ENCODE data around the gene KDELR1.

KDELR1 gene

DNA sequence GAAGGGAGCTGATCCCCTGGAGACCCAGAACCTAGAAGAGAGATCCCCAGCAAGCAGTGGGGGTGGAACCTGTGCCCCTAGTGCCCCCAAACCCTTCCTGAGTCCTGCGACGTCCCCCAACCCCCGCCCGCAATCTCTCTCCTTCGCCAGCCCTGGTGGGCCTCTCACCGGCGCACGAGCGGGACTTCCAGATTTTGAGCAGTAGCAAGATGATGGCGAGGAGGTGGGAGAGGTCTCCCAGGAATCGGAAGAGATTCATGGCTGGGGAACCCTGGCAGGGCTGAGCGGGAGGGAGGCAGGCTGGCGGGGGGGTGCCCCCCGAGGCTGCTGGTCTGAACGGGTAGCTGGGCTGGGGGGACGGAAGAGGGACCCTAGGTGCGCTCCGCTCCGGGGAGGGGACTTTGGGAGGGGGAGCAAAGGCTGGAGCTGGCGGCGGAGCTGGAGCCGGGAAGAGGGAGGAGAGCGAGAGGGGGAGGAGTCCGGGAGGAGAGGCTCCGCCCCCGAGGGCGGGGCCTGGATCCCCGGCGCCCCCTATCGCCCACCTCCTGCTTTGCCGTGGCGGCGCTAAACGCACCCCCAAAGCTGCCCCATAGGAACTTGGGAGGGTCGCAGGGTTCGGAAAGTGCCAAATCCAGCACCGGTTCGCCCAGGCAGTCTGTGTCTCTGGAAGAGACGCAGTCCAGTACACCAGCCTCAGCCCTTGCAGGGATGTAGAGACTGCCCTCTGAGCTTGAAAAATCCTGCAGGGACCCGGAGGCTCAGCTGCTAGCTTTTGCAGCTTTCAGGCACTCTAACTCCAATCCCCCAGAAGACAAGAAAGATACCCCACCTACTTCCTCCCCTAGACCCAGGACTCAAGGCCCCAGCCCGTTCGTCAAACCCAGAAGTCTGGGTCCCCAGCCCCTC, at the start of gene KDELR1:
Gene KDELR1, minus strand, starts transcription at position 452 of the 906 bp plus-strand sequence. Its CDS starts 193 bp downstream, at position 259.
- peak in 54 of 56 donors; percentile 20 to 87 (median 64) for DNase-seq

DNA sequence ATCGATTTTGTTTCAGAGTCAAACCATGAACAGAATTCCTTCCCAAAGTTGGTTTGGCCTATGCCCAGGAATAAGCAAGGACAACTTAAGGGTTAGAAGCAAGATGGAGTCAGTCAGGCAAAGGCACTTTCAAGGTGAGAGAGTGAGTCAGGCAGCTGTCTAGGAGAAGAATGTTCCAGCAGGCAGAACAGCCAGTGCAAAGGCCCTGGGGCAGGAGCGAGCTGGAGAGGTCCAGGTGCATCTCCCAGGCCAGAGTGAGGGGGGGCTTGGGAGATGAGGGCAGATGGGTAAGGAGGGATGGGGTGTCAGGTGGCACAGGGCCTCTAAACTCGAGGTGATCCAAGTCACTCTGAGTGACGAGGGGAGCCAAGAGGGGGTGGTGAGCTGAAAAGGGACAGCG, 45.2 kb upstream of the KDELR1 start:
- no peak for DNase-seq

GRCh38 chr19:48433337-48433736, 42.0 kb upstream of the KDELR1 start:
- no peak for DNase-seq

- no peak for DNase-seq
Observed at GRCh38 chr19:48428670-48429069, 37.3 kb upstream of the KDELR1 start.

GRCh38 chr19:48424694-48425219, 33.4 kb upstream of the KDELR1 start:
- peak in 3 of 56 donors; percentile 11 to 28 (median 14) for DNase-seq

DNA sequence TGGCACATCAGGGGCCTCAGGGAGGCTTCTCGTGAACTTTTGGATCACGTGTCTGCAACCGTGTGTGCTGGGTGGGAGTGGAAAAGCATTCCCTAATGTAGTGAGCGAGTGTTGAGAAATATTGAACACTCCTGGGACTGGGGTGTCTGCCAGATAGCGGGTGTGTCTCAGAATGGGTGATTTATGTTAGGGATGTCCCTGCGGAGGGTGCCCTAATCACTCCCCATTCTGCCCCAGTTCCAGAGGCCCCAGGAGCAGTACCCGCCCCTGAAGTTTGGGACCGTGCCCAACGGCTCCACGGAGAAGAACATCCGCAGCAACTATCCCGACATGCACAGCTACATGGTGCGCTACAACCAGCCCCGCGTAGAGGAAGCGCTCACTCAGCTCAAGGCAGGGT, 30.2 kb upstream of the KDELR1 start:
- DNase-seq, result no peak

GRCh38 chr19:48419158-48419920, 28.0 kb upstream of the KDELR1 start:
- DNase-seq, result peak in 22 of 56 donors; percentile 7 to 58 (median 24)

DNA sequence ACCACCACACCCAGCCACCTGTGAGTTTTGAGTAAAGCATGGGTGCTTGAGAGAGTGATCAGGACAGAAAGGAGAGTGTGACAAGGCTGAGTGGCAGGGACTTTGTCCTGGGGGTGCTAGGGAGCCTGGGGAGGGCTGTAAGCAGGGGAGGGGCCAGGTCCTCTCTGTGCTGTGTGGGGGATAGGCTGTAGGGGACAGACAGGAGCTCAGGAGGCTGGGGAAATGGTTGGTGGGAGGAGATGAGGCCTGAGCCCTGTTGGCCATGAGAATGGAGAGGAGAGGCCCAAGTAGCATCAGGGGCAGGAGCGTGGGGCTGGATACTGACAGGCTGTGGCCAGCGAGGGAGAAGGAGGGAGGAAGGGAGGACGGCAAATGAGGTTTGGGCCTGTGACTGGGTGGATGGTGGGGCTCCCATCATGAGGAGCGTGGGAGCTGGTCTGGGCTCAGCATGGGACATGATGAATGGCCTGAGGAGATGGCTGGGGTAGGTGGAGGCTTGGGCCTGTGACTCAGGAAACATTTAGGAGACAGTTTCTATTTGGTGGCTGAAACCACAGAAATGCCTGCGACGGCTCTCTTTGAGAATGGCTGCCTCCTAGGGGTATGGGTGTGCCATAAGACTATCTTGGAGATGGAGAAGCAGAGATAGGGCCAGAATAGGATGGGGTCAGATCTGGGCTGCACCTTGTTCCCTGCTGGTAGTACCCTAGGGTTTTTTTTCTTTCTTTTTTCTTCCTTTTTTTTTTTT, 27.1 kb upstream of the KDELR1 start:
- no peak for DNase-seq

- no peak for DNase-seq
Observed at GRCh38 chr19:48417421-48417820, 26.1 kb upstream of the KDELR1 start.

DNA sequence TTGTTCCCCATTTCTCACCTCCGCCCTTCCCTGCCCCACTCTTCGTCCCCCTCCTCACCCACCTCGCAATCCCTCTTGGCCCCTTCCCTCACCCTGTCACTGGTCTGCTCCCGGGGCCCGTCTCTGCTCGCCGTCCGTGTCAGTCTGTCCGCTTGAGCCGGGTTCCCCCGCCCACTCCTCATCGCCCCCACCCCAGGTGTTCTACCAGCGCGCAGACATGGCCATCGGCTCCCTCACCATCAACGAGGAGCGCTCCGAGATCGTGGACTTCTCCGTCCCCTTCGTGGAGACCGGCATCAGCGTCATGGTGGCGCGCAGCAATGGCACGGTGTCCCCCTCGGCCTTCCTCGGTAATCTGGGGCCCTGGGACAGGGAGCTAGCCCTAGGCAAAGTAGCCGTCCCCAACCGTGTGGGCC, 24.5 kb upstream of the KDELR1 start:
- no peak for DNase-seq

DNA sequence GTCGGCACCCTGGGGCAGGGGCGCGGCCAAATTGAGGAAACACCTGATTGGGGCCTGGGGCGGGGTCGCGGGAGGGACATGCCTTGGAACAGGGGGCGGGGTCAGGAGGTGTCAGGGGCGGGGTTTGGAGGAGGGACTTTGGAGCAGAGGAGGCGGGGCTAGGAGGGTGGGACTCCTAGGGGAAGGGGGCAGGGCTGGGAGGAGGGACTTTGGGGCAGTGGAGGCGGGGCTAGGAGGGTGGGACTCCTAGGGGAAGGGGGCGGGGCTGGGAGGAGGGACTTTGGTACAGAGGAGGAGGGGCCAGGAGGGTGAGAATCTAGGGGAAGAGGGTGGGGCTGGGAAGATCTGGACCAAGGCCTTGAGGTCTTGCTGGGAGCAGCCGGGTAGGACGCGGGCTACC, 24.0 kb upstream of the KDELR1 start:
- peak in 22 of 56 donors; percentile 2 to 72 (median 27) for DNase-seq

- no peak for DNase-seq
Observed at GRCh38 chr19:48413879-48414587, 22.7 kb upstream of the KDELR1 start.

GRCh38 chr19:48405850-48406249, 14.5 kb upstream of the KDELR1 start:
- DNase-seq, result no peak

GRCh38 chr19:48405010-48405659, 13.8 kb upstream of the KDELR1 start:
- DNase-seq, result no peak

- DNase-seq, result peak in 20 of 56 donors; percentile 5 to 61 (median 26)
Observed at GRCh38 chr19:48403606-48404005, 12.3 kb upstream of the KDELR1 start.

- DNase-seq, result no peak
Observed at GRCh38 chr19:48401287-48401686, 9.9 kb upstream of the KDELR1 start.

GRCh38 chr19:48400018-48400742, 8.8 kb upstream of the KDELR1 start:
- peak in 3 of 56 donors; percentile 12 to 29 (median 13) for DNase-seq

DNA sequence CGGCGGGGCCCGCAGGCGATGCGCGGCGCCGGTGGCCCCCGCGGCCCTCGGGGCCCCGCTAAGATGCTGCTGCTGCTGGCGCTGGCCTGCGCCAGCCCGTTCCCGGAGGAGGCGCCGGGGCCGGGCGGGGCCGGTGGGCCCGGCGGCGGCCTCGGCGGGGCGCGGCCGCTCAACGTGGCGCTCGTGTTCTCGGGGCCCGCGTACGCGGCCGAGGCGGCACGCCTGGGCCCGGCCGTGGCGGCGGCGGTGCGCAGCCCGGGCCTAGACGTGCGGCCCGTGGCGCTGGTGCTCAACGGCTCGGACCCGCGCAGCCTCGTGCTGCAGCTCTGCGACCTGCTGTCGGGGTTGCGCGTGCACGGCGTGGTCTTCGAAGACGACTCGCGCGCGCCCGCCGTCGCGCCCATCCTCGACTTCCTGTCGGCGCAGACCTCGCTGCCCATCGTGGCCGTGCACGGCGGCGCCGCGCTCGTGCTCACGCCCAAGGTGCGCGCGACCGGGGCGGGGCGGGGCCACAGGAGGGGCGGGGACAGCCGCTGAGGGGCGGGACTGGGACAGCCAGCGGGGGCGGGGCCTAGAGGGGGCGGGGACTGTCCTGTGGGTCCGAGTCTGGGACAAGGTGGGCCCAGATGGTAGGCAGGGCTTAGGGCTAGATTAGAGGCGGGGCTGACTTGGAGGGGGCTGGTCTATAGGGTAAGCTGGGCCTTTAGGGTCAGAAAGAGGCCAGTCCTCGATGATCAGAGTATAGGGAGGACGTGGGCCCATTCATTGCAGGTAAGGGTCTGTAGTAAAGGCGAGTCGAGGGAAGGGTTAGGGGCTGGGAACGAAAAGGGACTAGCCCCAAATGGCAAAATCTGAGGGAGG, 7.3 kb upstream of the KDELR1 start:
- DNase-seq, result peak in 14 of 56 donors; percentile 7 to 72 (median 18)

- DNase-seq, result no peak
Observed at GRCh38 chr19:48398102-48398374, 6.7 kb upstream of the KDELR1 start.

Data from amygdala (tissue), 56 donors.